ENCODE results near the gene SYNC. TPM values are rescaled to one million over a fixed set of nuclear protein-coding genes. Genes with fewer than 3 reads are reported as not detected.

Gene SYNC
- total and polyA plus RNA-seq, 2 of the 8 experiments (the other 6 are each of a cell fraction or from before 2014, with no cell fraction given), result 0.06 to 0.17 TPM

DNA sequence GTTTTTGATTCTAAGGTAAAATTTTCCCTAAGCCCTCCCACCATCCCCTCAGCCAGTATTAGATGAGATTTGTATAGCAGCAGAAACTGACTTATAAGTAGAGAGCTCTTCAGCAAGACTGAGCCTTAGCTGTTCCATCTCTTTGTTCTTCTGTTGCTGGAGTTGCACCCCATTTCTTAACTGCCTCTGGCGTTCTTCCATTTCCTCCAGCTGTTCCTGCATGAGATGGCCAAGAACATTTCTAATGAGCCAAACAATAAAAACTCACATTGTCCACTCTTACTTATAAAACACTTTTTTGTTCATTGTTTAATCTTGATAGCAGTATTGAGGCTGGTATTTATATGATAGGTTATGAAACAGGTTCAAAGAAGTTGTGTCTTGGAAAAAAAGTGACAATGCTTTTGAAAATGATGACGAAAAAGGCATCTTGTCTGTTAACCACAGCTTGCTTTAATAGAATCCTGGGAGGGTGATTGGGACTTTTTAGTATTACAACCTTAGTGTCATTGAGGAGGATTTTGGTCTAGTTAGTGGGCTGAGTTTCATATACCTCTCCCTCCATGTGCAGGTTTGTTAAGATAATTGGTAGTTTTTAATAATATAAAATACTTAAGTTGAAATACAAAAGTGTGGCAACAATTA is 18.3 kb downstream of the SYNC start:
- Histone ChIP-seq H3K4me3 (ENCODE audit: extremely low read depth in 1 of 4, insufficient read depth in 2 of 4, low read depth in 3 of 4, low read length in 4 of 4) (no peak overlapping the region), H3K9me3 (ENCODE audit: insufficient read depth in 2 of 2, low read depth in 1 of 2, low read length in 1 of 2) (no peaks in the 10 kb centered on the region), H3K27me3 (replicated peaks in 1 of 4; ENCODE audit: control insufficient read depth in 3 of 4, extremely low read depth in 1 of 4, insufficient read depth in 3 of 4, low read length in 3 of 4) (no peaks in the 10 kb centered on the region), H3K4me2 (ENCODE audit: insufficient read depth in 1 of 2, low read depth in 2 of 2, low read length in 2 of 2) (no peak overlapping the region), H3K14ac (ENCODE audit: insufficient read length) (no peak overlapping the region), H2BK15ac (ENCODE audit: low read length) (no peak overlapping the region), H3K4ac (replicated peaks; ENCODE audit: insufficient read length, low read depth, low read length) (no peak overlapping the region), H2AFZ (ENCODE audit: low read length) (no peak overlapping the region), H3K79me1 (ENCODE audit: low read depth, low read length) (no peaks in the 10 kb centered on the region), H3K4me1 (replicated peaks in 1 of 4; ENCODE audit: control insufficient read depth in 3 of 4, insufficient read depth in 4 of 4, low read length in 3 of 4) (no peaks in the 10 kb centered on the region), H3K79me2 (ENCODE audit: control insufficient read depth in 1 of 2, insufficient read depth in 2 of 2, low read length in 2 of 2) (no peaks in the 10 kb centered on the region), H3K9ac (replicated peaks in 1 of 4; ENCODE audit: extremely low read depth in 1 of 4, low read depth in 3 of 4, low read length in 3 of 4) (no peak overlapping the region), H2BK120ac (replicated peaks; ENCODE audit: low read depth, low read length) (no peak overlapping the region), H4K5ac (ENCODE audit: insufficient read length, low read depth, low read length) (no peak overlapping the region), H2BK12ac (ENCODE audit: low read depth, low read length) (no peak overlapping the region), H2BK5ac (ENCODE audit: low read depth, low read length) (no peak overlapping the region), H4K8ac (ENCODE audit: extremely low read depth, insufficient read depth, low read length) (no peak overlapping the region), H4K20me1 (replicated peaks in 1 of 2; ENCODE audit: control insufficient read depth in 1 of 2, insufficient read depth in 2 of 2, low read length in 2 of 2) (peaks cover 0 to 1% of the 10 kb centered on the region in 2 experiments), H3K36me3 (ENCODE audit: control insufficient read depth in 2 of 4, insufficient read depth in 4 of 4, low read length in 3 of 4) (peaks cover 16 to 71% (median 42%) of the 10 kb centered on the region in 4 experiments), H3K23ac (ENCODE audit: insufficient read length) (no peak overlapping the region), H4K91ac (replicated peaks; ENCODE audit: insufficient read length, low read length) (no peak overlapping the region), H2AK5ac (ENCODE audit: low read depth, low read length) (no peak overlapping the region), H2BK20ac (ENCODE audit: low read length) (no peak overlapping the region), H3K56ac (replicated peaks; ENCODE audit: insufficient read length, low read depth, low read length) (no peak overlapping the region), H3K27ac (ENCODE audit: low read depth, low read length) (no peak overlapping the region), H3K18ac (ENCODE audit: extremely low read depth, low read length) (no peak overlapping the region), H3K23me2 (ENCODE audit: low read depth, low read length) (no peaks in the 10 kb centered on the region)
- CTCF ChIA-PET (ENCODE audit: partially characterized antibody), result interaction anchor here (0.6 to 2.2 kb wide), 3 partner anchors 28 to 189 kb away, joined by 3 to 8 read pairs (median 3); no protein-coding TSS in a partner anchor
- WGBS, 2 experiments (ENCODE audit: extremely low coverage in 1 of 2, insufficient coverage in 1 of 2, insufficient read length in 1 of 2, insufficient replicate concordance in 2 of 2, low coverage in 1 of 2, low lambda C conversion rate in 2 of 2, missing lambda C conversion rate in 1 of 2), result 85% methylated on average over 2 of the region's 2 CpGs; no CpG with 5 or more reads in 1 of the 2 experiments
- FAIRE-seq (no peak), DNase-seq (ENCODE audit: low read depth in 1 of 2, low spot score in 2 of 2) (no peak)
- POLR2A ChIA-PET (ENCODE audit: partially characterized antibody), result interaction anchor here (1.0 to 15.0 kb wide), 14 partner anchors 9 to 93 kb away, joined by 3 to 124 read pairs (median 4); partner anchors contain the start of gene RBBP4
- TF ChIP-seq ASH2L (IDR thresholded peaks at IDR 0.05; ENCODE audit: low read length), result no peak
